PC-9 (cell line): ENCODE measurements around the gene CTR9. TPM values are rescaled to one million over a fixed set of nuclear protein-coding genes. Genes with fewer than 3 reads are reported as not detected.

Experiments
- BruUV-seq: library from RNA; stranded (reverse); fragments of 400-500 nt; replicated peaks from 2 replicates; lab custom pipeline; 2021; lab: Mats Ljungman, UMichigan
- CTCF ChIA-PET: fragments of 300-600 bp; sonication (Branson Sonifier 250); formaldehyde crosslinking; loops from one replicate; lab custom pipeline; 2022; ENCODE audit warnings: antibody characterized with exemption; lab: Charles Lee
- POLR2A ChIA-PET: fragments of 300-600 bp; sonication (Branson Sonifier 250); formaldehyde crosslinking; loops from one replicate; lab custom pipeline; 2022; ENCODE audit warnings: antibody characterized with exemption; ENCODE audit not compliant: unreplicated experiment; lab: Charles Lee
- DNase-seq, 2 experiments: peaks; one replicate each; pipeline versions ENCODE4 v3.0.0 to v3.0.0-alpha.2; 2015 to 2022; ENCODE audit warnings: mixed read lengths in 1 of 2
- H2AFZ ChIP-seq: fragments of 200-600 bp; sonication (generic); 2 replicates; pipeline ENCODE4 v1.8.1; 2017; ENCODE audit warnings: antibody characterized with exemption
- H3F3A ChIP-seq: fragments of 200-600 bp; sonication (generic); 2 replicates; pipeline ENCODE4 v1.8.1; 2017; ENCODE audit warnings: antibody characterized with exemption, mild to moderate bottlenecking, low read depth; ENCODE audit not compliant: insufficient read depth
- H3K27ac ChIP-seq: fragments of 200-600 bp; sonication (generic); 2 replicates; pipeline ENCODE4 v1.6.1; 2016; ENCODE audit warnings: mixed run types
- H3K27me3 ChIP-seq: fragments of 200-600 bp; sonication (generic); 2 replicates; pipeline ENCODE4 v1.6.1; 2016; ENCODE audit warnings: low read depth, mixed run types; ENCODE audit not compliant: insufficient read depth
- H3K36me3 ChIP-seq: fragments of 200-600 bp; sonication (generic); 2 replicates; pipeline ENCODE4 v1.6.1; 2016; ENCODE audit warnings: low read depth, mixed run types
- H3K4me1 ChIP-seq: fragments of 200-600 bp; sonication (generic); replicated peaks from 2 replicates; pipeline ENCODE4 v1.6.1; 2016; ENCODE audit warnings: mixed run types; ENCODE audit not compliant: insufficient read depth
- H3K4me2 ChIP-seq: fragments of 200-600 bp; sonication (generic); 2 replicates; pipeline ENCODE4 v1.6.1; 2017; ENCODE audit warnings: mixed run types
- H3K4me3 ChIP-seq: fragments of 200-600 bp; sonication (generic); 2 replicates; pipeline ENCODE4 v1.6.1; 2016; ENCODE audit warnings: mixed run types
- H3K79me2 ChIP-seq: fragments of 200-600 bp; sonication (generic); 2 replicates; pipeline ENCODE4 v1.6.1; 2017; ENCODE audit warnings: low read depth, mixed run types
- H3K9me2 ChIP-seq: fragments of 200-600 bp; sonication (generic); 2 replicates; pipeline ENCODE4 v1.8.1; 2017; ENCODE audit warnings: mild to moderate bottlenecking; ENCODE audit not compliant: insufficient read depth
- H3K9me3 ChIP-seq: fragments of 200-600 bp; sonication (generic); 2 replicates; pipeline ENCODE4 v1.8.1; 2016; ENCODE audit warnings: low read depth; ENCODE audit not compliant: insufficient read depth
- H4K20me1 ChIP-seq: fragments of 200-600 bp; sonication (generic); 2 replicates; pipeline ENCODE4 v1.8.1; 2017; ENCODE audit not compliant: insufficient read depth
- CTCF ChIP-seq: fragments of 200-600 bp; sonication (generic); conservative IDR thresholded peaks from 2 replicates; pipeline ENCODE4 v1.6.1; 2017; ENCODE audit warnings: mixed run types, antibody characterized with exemption, mild to moderate bottlenecking, moderate library complexity
- EZH2 ChIP-seq: fragments of 200-600 bp; sonication (generic); IDR thresholded peaks from 2 replicates; pipeline ENCODE4 v1.8.0; 2017; ENCODE audit warnings: antibody characterized with exemption, low read depth
- intact Hi-C: fragments of 100-400 bp; cut with micrococcal nuclease; formaldehyde crosslinking; loops from one replicate; pipeline ENCODE4 v1.10.0; 2022; ENCODE audit not compliant: unreplicated experiment
- total RNA-seq: library from RNA; stranded (reverse); gene quantifications from 2 replicates; pipeline ENCODE4 v1.2.3, GENCODE V29; 2021

CTR9 gene
- total RNA-seq, 1 experiment from 2014 or later, result 19.7 TPM

- H3K36me3 ChIP-seq, result no peaks in the 10 kb centered on the region
- intact Hi-C loops, result no loop called here
- H3K4me2 ChIP-seq, result no peak overlapping the region
- no TSS peak for BruUV-seq
- H3K4me3 ChIP-seq, result no peak overlapping the region
- no peaks in the 10 kb centered on the region for H3K27me3 ChIP-seq
- no peaks in the 10 kb centered on the region for H3K9me3 ChIP-seq
- H3K9me2 ChIP-seq, result no peaks in the 10 kb centered on the region
- H3K4me1 ChIP-seq, result no peaks in the 10 kb centered on the region
- ChIA-PET CTCF (no interaction called here), POLR2A (interaction anchor here (0.7 kb wide), 1 partner anchor 640 kb away, joined by 4 read pairs; no protein-coding TSS in a partner anchor)
- no peak for TF ChIP-seq CTCF
- no peak for TF ChIP-seq EZH2
- no peaks in the 10 kb centered on the region for H3F3A ChIP-seq
- H2AFZ ChIP-seq, result no peak overlapping the region
- no peak for DNase-seq
- H3K27ac ChIP-seq, result no peak overlapping the region
- H4K20me1 ChIP-seq, result no peaks in the 10 kb centered on the region
- no peaks in the 10 kb centered on the region for H3K79me2 ChIP-seq
Observed at GRCh38 chr11:10727146-10727851, 23.7 kb upstream of the CTR9 start.

GRCh38 chr11:10728154-10728553 lies 22.9 kb upstream of the CTR9 start:
- TF ChIP-seq EZH2 (no peak), CTCF (no peak)
- no peak for DNase-seq
- BruUV-seq, result no TSS peak
- no peaks in the 10 kb centered on the region; the same call in 1 of the 2 replicates for H3K9me3 ChIP-seq
- H3F3A ChIP-seq, result no peaks in the 10 kb centered on the region
- no peak overlapping the region for H2AFZ ChIP-seq
- POLR2A ChIA-PET, result no interaction called here
- H3K36me3 ChIP-seq, result no peaks in the 10 kb centered on the region
- no peaks in the 10 kb centered on the region for H4K20me1 ChIP-seq
- no peak overlapping the region for H3K4me3 ChIP-seq
- CTCF ChIA-PET, result interaction anchor here (0.6 kb wide), 1 partner anchor 202 kb away, joined by 5 read pairs; no protein-coding TSS in a partner anchor
- no peaks in the 10 kb centered on the region for H3K27me3 ChIP-seq
- H3K79me2 ChIP-seq, result no peaks in the 10 kb centered on the region
- no peaks in the 10 kb centered on the region for H3K4me1 ChIP-seq
- H3K4me2 ChIP-seq, result no peak overlapping the region
- no peak overlapping the region for H3K27ac ChIP-seq
- intact Hi-C loops, result no loop called here
- no peaks in the 10 kb centered on the region for H3K9me2 ChIP-seq

- ChIA-PET POLR2A (no interaction called here), CTCF (interaction anchor here (0.6 kb wide), 1 partner anchor 203 kb away, joined by 5 read pairs; no protein-coding TSS in a partner anchor)
- Histone ChIP-seq H3K9me2 (no peaks in the 10 kb centered on the region), H3K4me1 (no peaks in the 10 kb centered on the region), H3K27ac (no peak overlapping the region), H3K79me2 (no peaks in the 10 kb centered on the region), H4K20me1 (no peaks in the 10 kb centered on the region), H3K9me3 (no peaks in the 10 kb centered on the region; the same call in 1 of the 2 replicates), H3K4me3 (no peak overlapping the region), H2AFZ (no peak overlapping the region), H3F3A (no peaks in the 10 kb centered on the region), H3K27me3 (no peaks in the 10 kb centered on the region), H3K36me3 (no peaks in the 10 kb centered on the region), H3K4me2 (no peak overlapping the region)
- BruUV-seq, result no TSS peak
- TF ChIP-seq CTCF, result no peak
- TF ChIP-seq EZH2, result no peak
- intact Hi-C loops, result no loop called here
- DNase-seq, result no peak
Observed at GRCh38 chr11:10728789-10729472, 22.1 kb upstream of the CTR9 start.
